Stomach (tissue), 4 donors: ENCODE data around the gene BMPR1B.

ENCODE experiments used
- CTCF ChIP-seq, 7 experiments: fragments of 450-650 bp in 4 of 7; fragments of 200-600 bp in 3 of 7; sonication (generic) in 3 of 7; IDR thresholded peaks; one replicate each; pipeline ENCODE4 v1.5.1; 2016 to 2019; ENCODE audit warnings: antibody characterized with exemption in 7 of 7, control low read depth in 2 of 7, mild to moderate bottlenecking in 1 of 7
- EP300 ChIP-seq: sonication (generic); formaldehyde crosslinking; IDR thresholded peaks from one replicate; pipeline ENCODE4 v1.6.1; 2017; ENCODE audit warnings: antibody characterized with exemption
- POLR2A ChIP-seq, 4 donors: fragments of 450-650 bp; IDR thresholded peaks; one replicate each; pipeline ENCODE4 v1.6.1; 2016; ENCODE audit warnings: antibody characterized with exemption in 4 of 4, control low read depth in 2 of 4, mild to moderate bottlenecking in 1 of 4, moderate library complexity in 1 of 4
- POLR2AphosphoS5 ChIP-seq, 3 donors: sonication (generic); formaldehyde crosslinking; IDR thresholded peaks; one replicate each; pipeline ENCODE4 v1.6.1; 2016; ENCODE audit warnings: antibody characterized with exemption in 3 of 3

GRCh38 chr4:95142932-95143331, 385.2 kb downstream of the BMPR1B start:
- TF ChIP-seq CTCF (IDR thresholded peaks at IDR 0.05): no peak
- no peak for TF ChIP-seq POLR2AphosphoS5 (IDR thresholded peaks at IDR 0.05)
- TF ChIP-seq POLR2A (IDR thresholded peaks at IDR 0.05): no peak
- no peak for TF ChIP-seq EP300
